A549 (cell line): ENCODE measurements around the gene ST6GALNAC1.

Source experiments
- JUN ChIP-seq, 2 experiments: fragments of >200 bp; sonication (Bioruptor Twin); formaldehyde crosslinking; IDR thresholded peaks; 2 replicates in 1 of 2; 3 replicates in 1 of 2; pipeline ENCODE4 v1.6.1; 2016 to 2017
- MAFK ChIP-seq: fragments of 450-650 bp; IDR thresholded peaks from 2 replicates; pipeline ENCODE4 v1.6.1; 2014; ENCODE audit not compliant: partially characterized antibody
- POLR2AphosphoS2 ChIP-seq: conservative IDR thresholded peaks from 2 replicates; pipeline ENCODE4 v1.6.1; 2012; ENCODE audit warnings: low read length, improper control_type of control experiment, inconsistent platforms
- RFX5 ChIP-seq: fragments of 450-650 bp; IDR thresholded peaks from 2 replicates; pipeline ENCODE4 v1.7.1; 2014; ENCODE audit warnings: antibody characterized with exemption, mild to moderate bottlenecking, moderate library complexity
- TF ChIP-seq, protein P1 (sequence below): fragments of >200 bp; sonication (Bioruptor Twin); formaldehyde crosslinking; IDR thresholded peaks from 3 replicates; pipeline ENCODE4 v1.6.1; 2016

DNA sequence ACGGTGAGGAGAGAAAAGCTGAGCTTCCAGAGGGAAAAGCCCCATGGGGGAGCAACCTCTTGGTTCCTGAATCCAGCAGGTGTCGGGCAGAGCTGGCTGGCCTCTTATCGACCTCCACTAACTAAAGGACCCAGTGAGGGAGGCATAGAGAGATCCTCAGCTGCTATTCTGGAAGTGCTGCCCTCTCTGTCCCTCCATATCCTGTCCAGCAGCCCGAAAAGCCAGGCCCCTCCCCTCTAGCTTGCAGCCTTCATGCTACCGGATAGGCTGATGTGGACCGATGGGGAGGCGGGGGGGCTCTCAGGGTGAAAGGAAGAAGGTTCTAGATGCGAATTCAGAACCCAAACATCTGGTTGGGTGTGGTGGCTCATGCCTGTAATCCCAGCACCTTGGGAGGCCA is 42.3 kb upstream of the ST6GALNAC1 start:
- TF ChIP-seq, protein P1, sequence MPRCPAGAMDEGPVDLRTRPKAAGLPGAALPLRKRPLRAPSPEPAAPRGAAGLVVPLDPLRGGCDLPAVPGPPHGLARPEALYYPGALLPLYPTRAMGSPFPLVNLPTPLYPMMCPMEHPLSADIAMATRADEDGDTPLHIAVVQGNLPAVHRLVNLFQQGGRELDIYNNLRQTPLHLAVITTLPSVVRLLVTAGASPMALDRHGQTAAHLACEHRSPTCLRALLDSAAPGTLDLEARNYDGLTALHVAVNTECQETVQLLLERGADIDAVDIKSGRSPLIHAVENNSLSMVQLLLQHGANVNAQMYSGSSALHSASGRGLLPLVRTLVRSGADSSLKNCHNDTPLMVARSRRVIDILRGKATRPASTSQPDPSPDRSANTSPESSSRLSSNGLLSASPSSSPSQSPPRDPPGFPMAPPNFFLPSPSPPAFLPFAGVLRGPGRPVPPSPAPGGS: no peak
- TF ChIP-seq RFX5 (no peak), JUN (IDR thresholded peaks at IDR 0.05) (no peak), POLR2AphosphoS2 (no peak), MAFK (no peak)
